Osteocyte (in vitro differentiated cells): ENCODE data around the gene SLC4A5. TPM values are rescaled to one million over a fixed set of nuclear protein-coding genes. Genes with fewer than 3 reads are reported as not detected.

Source experiments
- DNase-seq: peaks from one replicate; pipeline ENCODE4 v3.0.0; 2021; ENCODE audit warnings: mixed read lengths; ENCODE audit not compliant: unreplicated experiment; ENCODE audit errors: extremely low spot score
- H3K27ac Mint-ChIP-seq: one replicate; pipeline ENCODE4 v1.8.0; 2021; ENCODE audit warnings: mild to moderate bottlenecking, mixed read lengths; ENCODE audit not compliant: unreplicated experiment
- H3K27me3 Mint-ChIP-seq: one replicate; pipeline ENCODE4 v1.8.0; 2021; ENCODE audit warnings: mixed read lengths; ENCODE audit not compliant: unreplicated experiment
- H3K36me3 Mint-ChIP-seq: one replicate; pipeline ENCODE4 v1.8.0; 2021; ENCODE audit warnings: mixed read lengths; ENCODE audit not compliant: unreplicated experiment
- H3K4me1 Mint-ChIP-seq: one replicate; pipeline ENCODE4 v1.8.0; 2021; ENCODE audit warnings: mixed read lengths; ENCODE audit not compliant: unreplicated experiment
- H3K4me3 Mint-ChIP-seq: one replicate; pipeline ENCODE4 v1.8.0; 2021; ENCODE audit warnings: mild to moderate bottlenecking, moderate library complexity, mixed read lengths; ENCODE audit not compliant: unreplicated experiment
- H3K9me3 Mint-ChIP-seq: one replicate; pipeline ENCODE4 v1.8.0; 2021; ENCODE audit warnings: mixed read lengths; ENCODE audit not compliant: unreplicated experiment
- total RNA-seq: library from RNA; stranded (reverse); gene quantifications from 2 replicates; pipeline ENCODE4 v1.2.1, GENCODE V29; 2021
- TF ChIP-seq, protein P1 (sequence below): fragments of 200-600 bp; sonication (generic); IDR thresholded peaks from 2 replicates; pipeline ENCODE4 v1.5.0; 2021; ENCODE audit warnings: antibody characterized with exemption, mild to moderate bottlenecking, moderate library complexity

Gene SLC4A5
- total RNA-seq, 1 donor from 2014 or later, result 1.6 TPM

DNA sequence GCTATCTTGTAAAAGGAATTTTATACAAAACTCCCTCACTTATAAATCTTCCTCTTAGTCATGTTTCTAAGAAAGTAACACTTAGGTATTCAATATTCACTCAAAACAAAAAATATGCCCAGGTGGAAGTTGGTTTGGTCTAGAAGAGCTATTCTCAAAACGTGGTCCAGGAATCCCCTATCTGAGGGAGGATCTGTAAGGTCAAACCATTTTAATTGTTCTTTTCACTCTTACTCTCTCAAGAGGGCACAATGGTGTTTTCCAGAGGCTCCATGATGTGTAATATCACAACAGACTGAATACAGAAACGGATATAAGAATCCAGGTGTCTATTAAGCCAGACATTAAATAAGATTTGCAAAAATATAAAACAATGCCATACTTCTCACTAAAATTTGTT is 174.5 kb downstream of the SLC4A5 start:
- TF ChIP-seq, protein P1, sequence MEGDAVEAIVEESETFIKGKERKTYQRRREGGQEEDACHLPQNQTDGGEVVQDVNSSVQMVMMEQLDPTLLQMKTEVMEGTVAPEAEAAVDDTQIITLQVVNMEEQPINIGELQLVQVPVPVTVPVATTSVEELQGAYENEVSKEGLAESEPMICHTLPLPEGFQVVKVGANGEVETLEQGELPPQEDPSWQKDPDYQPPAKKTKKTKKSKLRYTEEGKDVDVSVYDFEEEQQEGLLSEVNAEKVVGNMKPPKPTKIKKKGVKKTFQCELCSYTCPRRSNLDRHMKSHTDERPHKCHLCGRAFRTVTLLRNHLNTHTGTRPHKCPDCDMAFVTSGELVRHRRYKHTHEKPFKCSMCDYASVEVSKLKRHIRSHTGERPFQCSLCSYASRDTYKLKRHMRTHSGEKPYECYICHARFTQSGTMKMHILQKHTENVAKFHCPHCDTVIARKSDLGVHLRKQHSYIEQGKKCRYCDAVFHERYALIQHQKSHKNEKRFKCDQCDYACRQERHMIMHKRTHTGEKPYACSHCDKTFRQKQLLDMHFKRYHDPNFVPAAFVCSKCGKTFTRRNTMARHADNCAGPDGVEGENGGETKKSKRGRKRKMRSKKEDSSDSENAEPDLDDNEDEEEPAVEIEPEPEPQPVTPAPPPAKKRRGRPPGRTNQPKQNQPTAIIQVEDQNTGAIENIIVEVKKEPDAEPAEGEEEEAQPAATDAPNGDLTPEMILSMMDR, result no peak
- no peaks in the 10 kb centered on the region for H3K9me3 Mint-ChIP-seq
- H3K36me3 Mint-ChIP-seq, result peaks cover 38% of the 10 kb centered on the region
- no peaks in the 10 kb centered on the region for H3K27me3 Mint-ChIP-seq
- H3K27ac Mint-ChIP-seq, result no peak overlapping the region
- peaks cover 5% of the 10 kb centered on the region for H3K4me1 Mint-ChIP-seq
- DNase-seq, result no peak
- H3K4me3 Mint-ChIP-seq, result no peak overlapping the region

Other genes with a start within 250 kb of the SLC4A5 start
- 22.4 and 23.1 TPM in 2 replicates for gene BOLA3, start 195.5 kb downstream of the SLC4A5 start, total RNA-seq
- gene MOB1A, start 164.5 kb downstream of the SLC4A5 start, total RNA-seq, result 96.1 and 96.3 TPM in 2 replicates
- gene MTHFD2, start 144.8 kb downstream of the SLC4A5 start, total RNA-seq, result 223 and 242 TPM in 2 replicates
- gene DCTN1, start 36.9 kb upstream of the SLC4A5 start, total RNA-seq, result 182 and 186 TPM in 2 replicates
- 2.4 and 2.8 TPM in 2 replicates for gene C2orf81, start 78.2 kb upstream of the SLC4A5 start, total RNA-seq
- gene WDR54, start 78.3 kb upstream of the SLC4A5 start, total RNA-seq, result 15.8 and 16.2 TPM in 2 replicates
- gene RTKN, start 98.5 kb upstream of the SLC4A5 start, total RNA-seq, result 19.1 and 22.1 TPM in 2 replicates
- gene INO80B, start 111.7 kb upstream of the SLC4A5 start, total RNA-seq, result 34.9 and 41.9 TPM in 2 replicates
- 86.3 and 96.1 TPM in 2 replicates for gene WBP1, start 115.0 kb upstream of the SLC4A5 start, total RNA-seq
- gene MOGS, start 122.0 kb upstream of the SLC4A5 start, total RNA-seq, result 55.9 and 59.5 TPM in 2 replicates
- gene MRPL53, start 129.3 kb upstream of the SLC4A5 start, total RNA-seq, result 61.5 and 67.5 TPM in 2 replicates
- 20.6 TPM in 2 replicates for gene CCDC142, start 139.6 kb upstream of the SLC4A5 start, total RNA-seq
- gene TTC31, start 139.7 kb upstream of the SLC4A5 start, total RNA-seq, result 24.2 and 24.3 TPM in 2 replicates
- 1.0 and 1.1 TPM in 2 replicates for gene LBX2, start 156.2 kb upstream of the SLC4A5 start, total RNA-seq
- gene PCGF1, start 164.3 kb upstream of the SLC4A5 start, total RNA-seq, result 32.2 and 32.5 TPM in 2 replicates
- not detected in 2 replicates for gene TLX2, start 171.0 kb upstream of the SLC4A5 start, total RNA-seq
- gene DQX1, start 182.8 kb upstream of the SLC4A5 start, total RNA-seq, result 0.26 and 0.32 TPM in 2 replicates
- gene AUP1, start 186.3 kb upstream of the SLC4A5 start, total RNA-seq, result 96.3 and 97.1 TPM in 2 replicates
- gene HTRA2, start 186.5 kb upstream of the SLC4A5 start, total RNA-seq, result 32.0 and 32.3 TPM in 2 replicates
- gene LOXL3, start 210.5 kb upstream of the SLC4A5 start, total RNA-seq, result 58.1 and 62.1 TPM in 2 replicates
- gene DOK1, start 211.3 kb upstream of the SLC4A5 start, total RNA-seq, result 15.8 and 17.7 TPM in 2 replicates